Liver (tissue), 3 donors: ENCODE results near the gene SUGCT.

Experiments used
- CTCF ChIP-seq: fragments of 150-350 bp; IDR thresholded peaks from 2 replicates; pipeline ENCODE4 v1.5.1; 2017; ENCODE audit warnings: improper control_type of control experiment, low read depth, low read length; ENCODE audit not compliant: missing input control
- FOXA1 ChIP-seq: IDR thresholded peaks from 2 replicates; pipeline ENCODE4 v1.6.1; 2016; ENCODE audit warnings: antibody characterized with exemption
- JUND ChIP-seq, 2 donors: IDR thresholded peaks; 2 replicates each; pipeline ENCODE4 v1.6.1; 2016; ENCODE audit warnings: antibody characterized with exemption in 2 of 2
- RAD21 ChIP-seq, 2 donors: IDR thresholded peaks; 2 replicates each; pipeline ENCODE4 v1.6.1; 2016; ENCODE audit warnings: antibody characterized with exemption in 2 of 2, mild to moderate bottlenecking in 2 of 2
- REST ChIP-seq: IDR thresholded peaks from 2 replicates; pipeline ENCODE4 v1.6.1; 2016; ENCODE audit warnings: antibody characterized with exemption, mild to moderate bottlenecking
- donor health status: healthy.
- donor health status: healthy.

- TF ChIP-seq REST: no peak
- TF ChIP-seq RAD21 (IDR thresholded peaks at IDR 0.05): no peak
- TF ChIP-seq CTCF: no peak
- TF ChIP-seq FOXA1: no peak
- no peak for TF ChIP-seq JUND (IDR thresholded peaks at IDR 0.05)
Observed at GRCh38 chr7:40297741-40298311, 163.0 kb downstream of the SUGCT start.
